HCEC 1CT (cell line): ENCODE measurements around the gene KIDINS220.

ENCODE experiments used
- DNase-seq: peaks from one replicate; pipeline ENCODE4 v3.0.0-alpha.2; 2017

The KIDINS220 gene

GRCh38 chr2:8850845-8851487 is 13.6 kb upstream of the KIDINS220 start:
- no peak for DNase-seq

GRCh38 chr2:8849327-8849726 is 11.9 kb upstream of the KIDINS220 start:
- peak; percentile 25 for DNase-seq

GRCh38 chr2:8848328-8849100 is 11.1 kb upstream of the KIDINS220 start:
- peak; percentile 29 for DNase-seq

- DNase-seq: peak; percentile 38
These were observed 10.0 kb upstream of the KIDINS220 start for GRCh38 chr2:8847400-8847799.

- DNase-seq: no peak
These were observed 4.5 kb upstream of the KIDINS220 start for GRCh38 chr2:8841932-8842331.

- DNase-seq: no peak
These were observed 3.2 kb upstream of the KIDINS220 start for GRCh38 chr2:8840475-8841091.

GRCh38 chr2:8839189-8839965 is 2.0 kb upstream of the KIDINS220 start:
- DNase-seq: no peak

- DNase-seq: no peak
These were observed 355 bp upstream of the KIDINS220 start for GRCh38 chr2:8837795-8838140.

- no peak for DNase-seq
These were observed 2.1 kb downstream of the KIDINS220 start for GRCh38 chr2:8835279-8835678.

GRCh38 chr2:8833853-8834252 is 3.6 kb downstream of the KIDINS220 start:
- no peak for DNase-seq

- no peak for DNase-seq
These were observed 5.9 kb downstream of the KIDINS220 start for GRCh38 chr2:8831516-8831915.

GRCh38 chr2:8827729-8828128 is 9.7 kb downstream of the KIDINS220 start:
- DNase-seq: no peak

- no peak for DNase-seq
These were observed 15.2 kb downstream of the KIDINS220 start for GRCh38 chr2:8822218-8822617.

GRCh38 chr2:8821276-8822217 is 15.9 kb downstream of the KIDINS220 start:
- DNase-seq: peak; percentile 41

GRCh38 chr2:8819948-8820347 is 17.5 kb downstream of the KIDINS220 start:
- DNase-seq: no peak

GRCh38 chr2:8819194-8819593 is 18.2 kb downstream of the KIDINS220 start:
- DNase-seq: peak; percentile 51

GRCh38 chr2:8817221-8817620 is 20.2 kb downstream of the KIDINS220 start:
- no peak for DNase-seq

- no peak for DNase-seq
These were observed 30.3 kb downstream of the KIDINS220 start for GRCh38 chr2:8806885-8807704.

- no peak for DNase-seq
These were observed 31.9 kb downstream of the KIDINS220 start for GRCh38 chr2:8805278-8806210.
